Liver (tissue), 9 donors: ENCODE results near the gene AP2A2. TPM values are rescaled to one million over a fixed set of nuclear protein-coding genes. Genes with fewer than 3 reads are reported as not detected.

Source experiments
- DNase-seq: peaks from one replicate; pipeline ENCODE4 v3.0.0-alpha.2; 2017; ENCODE audit warnings: low spot score
- H3K27ac ChIP-seq, 2 donors: one replicate each; pipeline ENCODE4 v1.7.0; 2013; ENCODE audit warnings: inconsistent platforms in 2 of 2, low read length in 2 of 2, control low read depth in 1 of 2, low read depth in 1 of 2, mild to moderate bottlenecking in 1 of 2
- H3K27me3 ChIP-seq, 4 donors: one replicate each; pipeline versions ENCODE4 v1.6.1 to v1.7.0; 2013; ENCODE audit warnings: low read length in 3 of 4, inconsistent platforms in 1 of 4, mild to moderate bottlenecking in 1 of 4, moderate library complexity in 1 of 4; ENCODE audit not compliant: control insufficient read depth in 4 of 4, insufficient read depth in 4 of 4
- H3K36me3 ChIP-seq, 4 donors: one replicate each; pipeline versions ENCODE4 v1.6.1 to v1.7.0; 2013; ENCODE audit warnings: low read length in 3 of 4, mild to moderate bottlenecking in 3 of 4, low read depth in 1 of 4, moderate library complexity in 1 of 4; ENCODE audit not compliant: control insufficient read depth in 4 of 4, insufficient read depth in 3 of 4
- H3K4me1 ChIP-seq, 4 donors: one replicate each; pipeline versions ENCODE4 v1.6.1 to v1.7.0; 2013; ENCODE audit warnings: low read length in 3 of 4, mild to moderate bottlenecking in 3 of 4, moderate library complexity in 1 of 4; ENCODE audit not compliant: control insufficient read depth in 4 of 4, insufficient read depth in 4 of 4
- H3K4me3 ChIP-seq, 3 donors: one replicate each; pipeline versions ENCODE4 v1.6.1 to v1.7.0; 2013; ENCODE audit warnings: low read length in 3 of 3, control low read depth in 1 of 3, low read depth in 1 of 3, mild to moderate bottlenecking in 1 of 3
- H3K9ac ChIP-seq, 2 donors: one replicate each; pipeline ENCODE4 v1.7.0; 2013; ENCODE audit warnings: low read length in 2 of 2, mild to moderate bottlenecking in 2 of 2, moderate library complexity in 2 of 2, control low read depth in 1 of 2, low read depth in 1 of 2
- H3K9me3 ChIP-seq, 4 donors: one replicate each; pipeline versions ENCODE4 v1.6.1 to v1.7.0; 2013; ENCODE audit warnings: low read length in 3 of 4; ENCODE audit not compliant: control insufficient read depth in 4 of 4
- ATF3 ChIP-seq: IDR thresholded peaks from 2 replicates; pipeline ENCODE4 v1.6.1; 2016; ENCODE audit warnings: antibody characterized with exemption
- CTCF ChIP-seq: fragments of 150-350 bp; IDR thresholded peaks from 2 replicates; pipeline ENCODE4 v1.5.1; 2017; ENCODE audit warnings: improper control_type of control experiment, low read depth, low read length; ENCODE audit not compliant: missing input control
- EGR1 ChIP-seq, 2 donors: IDR thresholded peaks; 2 replicates each; pipeline ENCODE4 v1.6.1; 2016 to 2018; ENCODE audit warnings: antibody characterized with exemption in 2 of 2, low read depth in 2 of 2
- FOXA1 ChIP-seq: IDR thresholded peaks from 2 replicates; pipeline ENCODE4 v1.6.1; 2016; ENCODE audit warnings: antibody characterized with exemption
- FOXA2 ChIP-seq: IDR thresholded peaks from 2 replicates; pipeline ENCODE4 v1.6.1; 2016; ENCODE audit warnings: antibody characterized with exemption
- GABPA ChIP-seq, 2 donors: IDR thresholded peaks in 1 of 2; conservative IDR thresholded peaks in 1 of 2; 2 replicates each; pipeline ENCODE4 v1.6.1; 2016; ENCODE audit warnings: antibody characterized with exemption in 2 of 2, mild to moderate bottlenecking in 1 of 2, moderate library complexity in 1 of 2
- HNF4G ChIP-seq: IDR thresholded peaks from 2 replicates; pipeline ENCODE4 v1.6.1; 2016; ENCODE audit warnings: antibody characterized with exemption
- JUND ChIP-seq, 2 donors: IDR thresholded peaks; 2 replicates each; pipeline ENCODE4 v1.6.1; 2016; ENCODE audit warnings: antibody characterized with exemption in 2 of 2
- MAX ChIP-seq: IDR thresholded peaks from 2 replicates; pipeline ENCODE4 v1.6.1; 2016; ENCODE audit warnings: antibody characterized with exemption
- NR2F2 ChIP-seq: IDR thresholded peaks from 2 replicates; pipeline ENCODE4 v1.6.1; 2016; ENCODE audit warnings: antibody characterized with exemption
- RAD21 ChIP-seq, 2 donors: IDR thresholded peaks; 2 replicates each; pipeline ENCODE4 v1.6.1; 2016; ENCODE audit warnings: antibody characterized with exemption in 2 of 2, mild to moderate bottlenecking in 2 of 2
- RXRA ChIP-seq, 2 donors: IDR thresholded peaks; 2 replicates each; pipeline ENCODE4 v1.6.1; 2017 to 2018; ENCODE audit warnings: antibody characterized with exemption in 2 of 2, mild to moderate bottlenecking in 1 of 2
- SP1 ChIP-seq: IDR thresholded peaks from 2 replicates; pipeline ENCODE4 v1.6.1; 2018; ENCODE audit warnings: antibody characterized with exemption, mild to moderate bottlenecking
- TAF1 ChIP-seq: conservative IDR thresholded peaks from 2 replicates; pipeline ENCODE4 v1.6.1; 2016; ENCODE audit warnings: antibody characterized with exemption, mild to moderate bottlenecking
- YY1 ChIP-seq: IDR thresholded peaks from 2 replicates; pipeline ENCODE4 v1.6.1; 2016; ENCODE audit warnings: antibody characterized with exemption, mild to moderate bottlenecking
- WGBS: extraction: QIAGEN DNeasy Blood & Tissue Kit; methylation state at CpG from one replicate; pipeline ENCODE4 v1.1.7; 2013; 5-methylcytosine and 5-hydroxymethylcytosine counted together
- polyA plus RNA-seq, 2 donors: library from polyadenylated mRNA; stranded (reverse) in 1 of 2; unstranded in 1 of 2; fragments of 200-250 nt in 1 of 2; fragments of >200 nt in 1 of 2; fragmentation: Nextera tagmentation in 1 of 2; extraction: Ambion mirVana in 1 of 2; gene quantifications; one replicate each; pipeline versions ENCODE4 v1.2.1 to v1.2.3, GENCODE V29; 2013 to 2015
- total RNA-seq, 2 donors: library from RNA; depleted of rRNA; stranded (reverse); fragments of >200 nt; gene quantifications; one replicate each; pipeline ENCODE4 v1.2.3, GENCODE V29; 2014
- TF ChIP-seq, protein P1 (sequence below): IDR thresholded peaks from 2 replicates; pipeline ENCODE4 v1.6.1; 2016; ENCODE audit warnings: antibody characterized with exemption, mild to moderate bottlenecking
- TF ChIP-seq, protein P2 (sequence below): IDR thresholded peaks from 2 replicates; pipeline ENCODE4 v1.6.1; 2016; ENCODE audit warnings: antibody characterized with exemption
- donor health status: healthy.
- donor health status: healthy.
- donor health status: healthy.
- donor health status: healthy.
- donor health status: healthy.

The AP2A2 gene
- total and polyA plus RNA-seq, 4 donors, result 20.5 to 39.7 (median 23.8) TPM

DNA sequence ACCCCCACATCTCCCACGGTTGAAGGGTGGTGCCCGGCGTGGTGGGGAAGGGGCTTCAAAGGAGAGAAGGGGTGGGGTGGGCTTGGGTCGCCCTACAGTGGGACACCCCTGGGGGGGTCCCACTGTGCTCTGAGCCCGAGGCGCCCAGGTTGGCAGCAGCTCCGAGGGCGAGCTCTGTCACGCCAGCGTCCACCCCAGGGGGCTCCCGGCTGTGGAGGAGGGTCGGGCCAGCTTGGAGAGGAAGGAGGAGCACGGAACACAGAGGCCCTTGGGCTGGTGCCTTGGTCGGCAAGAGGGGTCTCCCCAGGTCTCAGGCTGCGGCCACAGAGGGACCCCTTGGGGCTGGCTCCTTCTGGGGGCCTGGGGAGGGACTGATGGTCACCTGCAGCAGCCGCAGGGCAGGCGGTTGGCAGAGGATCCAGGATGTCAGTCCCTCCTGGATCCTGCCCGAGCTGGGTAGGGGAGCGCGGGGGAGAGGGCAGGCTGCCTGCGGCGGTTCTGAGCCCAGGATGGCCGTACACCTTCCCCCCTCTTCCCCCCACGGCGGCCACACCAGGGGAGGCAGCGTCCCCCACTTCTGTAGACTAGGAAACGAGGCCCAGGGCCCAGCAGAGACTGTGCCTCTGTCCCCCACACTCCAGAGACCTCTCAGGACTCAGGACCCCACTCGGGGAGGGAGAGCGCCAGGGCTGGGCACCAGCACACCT, 110.1 kb downstream of the AP2A2 start:
- H3K27ac ChIP-seq, result no peak overlapping the region
- H3K9ac ChIP-seq, result no peak overlapping the region
- no peak overlapping the region for H3K4me3 ChIP-seq
- H3K9me3 ChIP-seq, result no peaks in the 10 kb centered on the region
- no peaks in the 10 kb centered on the region for H3K4me1 ChIP-seq
- no peaks in the 10 kb centered on the region for H3K36me3 ChIP-seq
- no peaks in the 10 kb centered on the region for H3K27me3 ChIP-seq
- TF ChIP-seq TAF1 (no peak), HNF4G (no peak), JUND (IDR thresholded peaks at IDR 0.05) (no peak), RXRA (IDR thresholded peaks at IDR 0.05) (no peak), CTCF (no peak), MAX (no peak), NR2F2 (no peak), ATF3 (no peak), FOXA1 (no peak), SP1 (no peak), YY1 (no peak), GABPA (IDR thresholded peaks at IDR 0.05 in 1 of 2, conservative IDR thresholded peaks at IDR 0.05 in 1 of 2) (no peak), EGR1 (IDR thresholded peaks at IDR 0.05; ENCODE audit: low read depth in 2 of 2) (no peak), FOXA2 (no peak), RAD21 (IDR thresholded peaks at IDR 0.05) (no peak)
- TF ChIP-seq, protein P1, sequence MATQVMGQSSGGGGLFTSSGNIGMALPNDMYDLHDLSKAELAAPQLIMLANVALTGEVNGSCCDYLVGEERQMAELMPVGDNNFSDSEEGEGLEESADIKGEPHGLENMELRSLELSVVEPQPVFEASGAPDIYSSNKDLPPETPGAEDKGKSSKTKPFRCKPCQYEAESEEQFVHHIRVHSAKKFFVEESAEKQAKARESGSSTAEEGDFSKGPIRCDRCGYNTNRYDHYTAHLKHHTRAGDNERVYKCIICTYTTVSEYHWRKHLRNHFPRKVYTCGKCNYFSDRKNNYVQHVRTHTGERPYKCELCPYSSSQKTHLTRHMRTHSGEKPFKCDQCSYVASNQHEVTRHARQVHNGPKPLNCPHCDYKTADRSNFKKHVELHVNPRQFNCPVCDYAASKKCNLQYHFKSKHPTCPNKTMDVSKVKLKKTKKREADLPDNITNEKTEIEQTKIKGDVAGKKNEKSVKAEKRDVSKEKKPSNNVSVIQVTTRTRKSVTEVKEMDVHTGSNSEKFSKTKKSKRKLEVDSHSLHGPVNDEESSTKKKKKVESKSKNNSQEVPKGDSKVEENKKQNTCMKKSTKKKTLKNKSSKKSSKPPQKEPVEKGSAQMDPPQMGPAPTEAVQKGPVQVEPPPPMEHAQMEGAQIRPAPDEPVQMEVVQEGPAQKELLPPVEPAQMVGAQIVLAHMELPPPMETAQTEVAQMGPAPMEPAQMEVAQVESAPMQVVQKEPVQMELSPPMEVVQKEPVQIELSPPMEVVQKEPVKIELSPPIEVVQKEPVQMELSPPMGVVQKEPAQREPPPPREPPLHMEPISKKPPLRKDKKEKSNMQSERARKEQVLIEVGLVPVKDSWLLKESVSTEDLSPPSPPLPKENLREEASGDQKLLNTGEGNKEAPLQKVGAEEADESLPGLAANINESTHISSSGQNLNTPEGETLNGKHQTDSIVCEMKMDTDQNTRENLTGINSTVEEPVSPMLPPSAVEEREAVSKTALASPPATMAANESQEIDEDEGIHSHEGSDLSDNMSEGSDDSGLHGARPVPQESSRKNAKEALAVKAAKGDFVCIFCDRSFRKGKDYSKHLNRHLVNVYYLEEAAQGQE, result no peak
- TF ChIP-seq, protein P2, sequence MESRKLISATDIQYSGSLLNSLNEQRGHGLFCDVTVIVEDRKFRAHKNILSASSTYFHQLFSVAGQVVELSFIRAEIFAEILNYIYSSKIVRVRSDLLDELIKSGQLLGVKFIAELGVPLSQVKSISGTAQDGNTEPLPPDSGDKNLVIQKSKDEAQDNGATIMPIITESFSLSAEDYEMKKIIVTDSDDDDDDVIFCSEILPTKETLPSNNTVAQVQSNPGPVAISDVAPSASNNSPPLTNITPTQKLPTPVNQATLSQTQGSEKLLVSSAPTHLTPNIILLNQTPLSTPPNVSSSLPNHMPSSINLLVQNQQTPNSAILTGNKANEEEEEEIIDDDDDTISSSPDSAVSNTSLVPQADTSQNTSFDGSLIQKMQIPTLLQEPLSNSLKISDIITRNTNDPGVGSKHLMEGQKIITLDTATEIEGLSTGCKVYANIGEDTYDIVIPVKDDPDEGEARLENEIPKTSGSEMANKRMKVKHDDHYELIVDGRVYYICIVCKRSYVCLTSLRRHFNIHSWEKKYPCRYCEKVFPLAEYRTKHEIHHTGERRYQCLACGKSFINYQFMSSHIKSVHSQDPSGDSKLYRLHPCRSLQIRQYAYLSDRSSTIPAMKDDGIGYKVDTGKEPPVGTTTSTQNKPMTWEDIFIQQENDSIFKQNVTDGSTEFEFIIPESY, result no peak
- DNase-seq, result no peak
- 82% methylated on average over 29 of the region's 29 CpGs for WGBS
